ENCODE results near the gene KRTAP4-1.
"Not testable (repeated sequence)": the region's sequence is repeated elsewhere in the genome, so short reads cannot be mapped to it uniquely, and the experiment has no call there.

KRTAP4-1 gene

GRCh38 chr17:41168121-41168520, 16.6 kb downstream of the KRTAP4-1 start, which contains the start of gene KRTAP4-3:
KRTAP4-3 (minus strand) TSS chr17:41168221; CDS start chr17:41168172, 49 bp downstream.
- DNase-seq = no peak

GRCh38 chr17:41167561-41167960, 17.1 kb downstream of the KRTAP4-1 start:
- no peak for DNase-seq

GRCh38 chr17:41163828-41164227, 20.9 kb downstream of the KRTAP4-1 start:
- DNase-seq = no peak

DNA sequence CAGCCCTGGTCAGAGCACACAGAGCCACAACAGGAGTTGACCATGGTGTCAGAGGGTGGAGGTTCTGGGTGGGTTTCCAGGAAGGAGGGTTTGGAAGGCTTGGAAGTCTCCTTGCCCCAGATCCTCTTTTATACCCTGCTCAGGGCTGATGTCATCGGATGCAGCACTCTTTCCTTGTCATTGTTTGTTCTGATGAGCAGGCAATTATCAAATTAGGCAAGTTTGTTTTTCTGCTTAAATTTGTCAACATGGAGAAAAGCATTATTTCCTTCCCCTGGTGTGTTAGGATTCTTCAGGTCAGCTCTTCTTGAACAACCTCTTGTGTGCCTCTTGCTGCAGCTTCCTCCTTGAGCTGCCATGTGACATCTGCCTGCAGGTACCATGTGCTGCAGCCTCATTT, 24.1 kb downstream of the KRTAP4-1 start, which contains the start of gene KRTAP4-4:
KRTAP4-4 (minus strand) TSS at position 101 of the 400 bp plus-strand sequence; CDS start at position 44, 57 bp downstream.
- no peak for DNase-seq

- not testable (repeated sequence) for DNase-seq
These were observed 24.5 kb downstream of the KRTAP4-1 start for GRCh38 chr17:41160190-41160589.

DNA sequence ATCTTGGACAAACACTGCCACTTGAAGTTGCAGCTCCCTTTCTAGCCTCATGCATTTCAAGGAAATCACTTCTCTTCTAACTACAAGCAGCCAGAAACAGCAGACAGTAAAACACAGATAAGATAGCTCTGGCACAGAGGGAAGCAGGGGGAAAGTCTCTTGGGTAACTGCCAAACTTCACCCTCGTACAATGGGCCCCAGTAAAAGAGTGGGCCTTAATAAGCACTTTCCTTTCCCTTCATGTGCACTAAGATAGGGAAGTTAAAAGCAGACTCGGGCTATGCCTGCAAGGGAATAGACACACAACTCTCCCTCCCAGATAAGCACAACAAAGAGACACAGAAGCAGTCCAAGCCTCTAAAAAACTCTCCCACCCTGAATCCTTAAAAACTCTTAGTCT, 30.9 kb downstream of the KRTAP4-1 start:
- DNase-seq = no peak

- DNase-seq = no peak
These were observed 33.2 kb downstream of the KRTAP4-1 start for GRCh38 chr17:41151525-41151924.

DNA sequence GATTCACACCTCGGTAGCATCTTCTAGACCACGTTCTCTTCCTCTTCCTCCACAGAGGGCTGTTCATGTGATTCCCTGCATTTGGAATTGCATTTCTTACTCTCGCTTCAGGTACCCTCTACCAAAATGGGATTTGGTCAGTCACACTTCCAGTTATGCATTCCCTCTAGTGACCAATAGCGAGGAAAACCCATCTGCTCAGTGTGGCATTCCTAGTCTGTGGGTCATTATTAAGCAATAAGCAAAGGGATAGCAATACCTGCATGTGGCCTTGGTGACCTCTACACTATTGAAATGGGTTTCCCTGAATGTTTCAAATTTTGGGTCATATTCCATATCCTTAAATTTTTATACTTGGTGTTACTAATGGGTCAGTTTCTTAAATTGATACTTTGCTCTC, 34.7 kb downstream of the KRTAP4-1 start:
- DNase-seq = no peak

DNA sequence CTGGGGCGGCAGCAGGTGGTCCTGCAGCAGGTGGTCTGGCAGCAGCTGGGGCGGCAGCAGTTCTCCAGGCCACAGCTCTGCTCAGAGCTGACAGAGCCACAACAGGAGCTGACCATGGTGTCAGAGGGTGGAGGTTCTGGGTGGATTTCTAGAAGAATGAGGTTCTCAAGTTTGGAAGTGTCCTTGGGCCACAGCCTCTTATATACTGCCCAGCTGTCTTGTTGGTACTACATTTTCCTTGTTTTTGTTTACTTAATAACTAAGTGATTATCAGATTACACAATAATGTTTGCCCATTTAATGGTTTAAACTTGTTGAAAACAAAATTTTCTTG, 35.1 kb downstream of the KRTAP4-1 start, which contains the start of gene KRTAP4-5:
KRTAP4-5 (minus strand) TSS at position 174 of the 334 bp plus-strand sequence; CDS start at position 116, 58 bp downstream.
- DNase-seq = no peak

DNA sequence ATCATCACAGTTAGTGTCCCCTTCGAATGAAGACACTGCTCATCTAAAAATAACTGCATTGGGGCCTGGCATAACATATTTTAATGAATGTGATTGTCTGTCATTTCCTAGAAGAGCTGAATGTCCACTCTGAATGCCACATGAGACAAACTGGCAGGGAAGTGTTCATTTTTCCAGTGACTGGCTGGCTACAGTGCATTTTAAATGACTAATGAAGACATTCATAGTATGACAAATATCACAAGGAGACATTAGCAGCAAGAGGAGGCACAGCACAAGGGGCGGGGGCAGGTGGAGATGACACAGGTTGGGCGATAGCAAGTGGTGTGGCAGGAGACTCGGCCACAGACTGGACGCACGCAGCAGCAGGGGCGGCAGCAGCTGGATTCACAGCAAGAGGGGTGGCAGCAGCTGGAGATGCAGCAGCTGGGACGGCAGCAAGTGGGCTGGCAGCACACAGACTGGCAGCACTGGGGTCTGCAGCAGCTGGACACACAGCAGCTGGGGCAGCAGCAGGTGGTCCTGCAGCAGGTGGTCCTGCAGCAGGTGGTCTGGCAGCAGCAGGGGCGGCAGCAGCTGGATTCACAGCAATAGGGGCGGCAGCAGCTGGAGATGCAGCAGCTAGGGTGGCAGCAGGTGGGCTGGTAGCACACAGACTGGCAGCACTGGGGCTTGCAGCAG, 35.6 kb downstream of the KRTAP4-1 start:
- DNase-seq = not testable (repeated sequence)

DNA sequence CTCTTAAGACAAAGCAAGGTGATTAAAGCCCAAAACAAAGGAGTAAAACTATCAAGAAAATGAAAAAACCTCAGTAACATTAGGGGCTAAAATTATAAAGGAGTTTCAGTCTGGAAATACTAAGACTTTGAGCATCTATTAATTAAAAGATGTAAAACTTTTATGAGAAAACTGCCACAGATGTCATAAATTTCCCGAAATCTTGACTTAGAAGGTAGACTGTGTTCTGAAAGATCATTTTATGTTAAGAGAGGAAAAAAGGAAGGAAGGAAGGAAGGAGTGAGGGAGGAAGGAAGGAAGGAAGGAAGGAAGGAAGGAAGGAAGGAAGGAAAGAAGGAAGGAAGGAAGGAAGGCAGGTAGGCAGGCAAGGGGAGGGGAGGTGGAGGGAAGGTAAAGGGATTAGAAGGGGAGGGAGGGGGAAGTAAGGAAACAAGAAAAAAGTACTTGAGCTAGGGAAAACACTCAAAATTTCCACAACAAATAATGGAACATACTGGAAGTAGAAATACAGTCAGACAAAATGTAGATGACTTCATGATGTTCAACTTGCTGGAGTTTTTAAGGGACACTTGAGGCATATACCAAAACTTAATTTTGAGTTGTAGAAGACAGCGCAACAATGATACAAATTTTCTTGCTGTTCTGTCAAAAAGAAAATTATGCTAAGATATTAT, 37.0 kb downstream of the KRTAP4-1 start:
- no peak for DNase-seq

DNA sequence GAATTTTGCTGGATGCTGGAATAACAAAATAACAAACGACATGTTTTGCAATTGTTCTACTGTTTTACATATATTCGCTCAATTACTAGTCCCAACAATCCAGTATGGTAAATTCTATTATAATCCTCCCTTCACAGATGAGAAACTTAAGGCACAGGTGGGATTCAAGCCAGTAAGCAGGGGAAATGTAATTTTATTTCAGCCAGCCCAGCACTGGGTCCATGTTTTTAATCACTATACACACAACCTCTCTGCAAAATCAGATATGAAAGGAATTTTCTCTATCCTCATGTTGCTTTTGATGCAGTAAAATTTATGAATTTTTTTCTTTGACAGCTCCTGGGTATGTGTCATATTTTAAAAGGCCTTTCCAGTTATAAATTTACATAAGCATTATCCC, 39.5 kb downstream of the KRTAP4-1 start:
- DNase-seq = no peak

DNA sequence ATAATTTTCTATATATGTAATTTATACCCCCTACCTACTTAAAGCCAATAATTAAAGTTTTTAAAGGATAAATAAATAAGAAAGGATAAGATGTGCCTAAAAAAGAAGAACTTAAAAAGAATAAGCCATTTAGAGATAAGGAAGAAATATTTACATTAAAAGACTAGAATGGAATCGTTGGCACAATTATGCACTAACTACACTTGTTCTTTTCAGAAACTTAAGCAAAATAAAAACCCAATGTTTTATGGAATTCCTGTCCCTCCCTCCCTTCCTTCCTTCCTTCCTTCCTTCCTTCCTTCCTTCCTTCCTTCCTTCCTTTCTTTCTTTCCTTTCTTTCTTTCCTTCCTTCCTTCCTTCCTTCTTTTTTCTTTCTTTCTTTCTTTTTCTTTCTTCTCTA, 39.9 kb downstream of the KRTAP4-1 start:
- no peak for DNase-seq

DNA sequence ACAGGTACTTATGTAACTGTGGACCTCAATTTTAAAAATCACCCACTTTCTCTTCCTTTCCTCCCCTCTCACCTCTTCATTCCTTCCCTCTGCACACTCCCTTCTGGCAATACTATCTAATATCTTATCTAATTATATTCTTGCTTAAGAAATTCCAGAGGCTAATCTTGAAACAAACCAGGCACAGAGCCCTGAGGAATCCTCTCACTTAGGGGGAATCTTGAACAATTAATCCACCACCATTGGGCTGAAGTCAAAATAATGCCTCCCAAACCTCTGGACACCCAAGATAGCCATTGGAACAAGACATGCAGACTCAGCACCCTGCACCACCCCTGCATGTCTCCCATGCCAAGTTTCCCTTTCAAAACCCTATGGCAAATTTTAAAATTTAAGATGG, 43.4 kb downstream of the KRTAP4-1 start:
- no peak for DNase-seq

DNA sequence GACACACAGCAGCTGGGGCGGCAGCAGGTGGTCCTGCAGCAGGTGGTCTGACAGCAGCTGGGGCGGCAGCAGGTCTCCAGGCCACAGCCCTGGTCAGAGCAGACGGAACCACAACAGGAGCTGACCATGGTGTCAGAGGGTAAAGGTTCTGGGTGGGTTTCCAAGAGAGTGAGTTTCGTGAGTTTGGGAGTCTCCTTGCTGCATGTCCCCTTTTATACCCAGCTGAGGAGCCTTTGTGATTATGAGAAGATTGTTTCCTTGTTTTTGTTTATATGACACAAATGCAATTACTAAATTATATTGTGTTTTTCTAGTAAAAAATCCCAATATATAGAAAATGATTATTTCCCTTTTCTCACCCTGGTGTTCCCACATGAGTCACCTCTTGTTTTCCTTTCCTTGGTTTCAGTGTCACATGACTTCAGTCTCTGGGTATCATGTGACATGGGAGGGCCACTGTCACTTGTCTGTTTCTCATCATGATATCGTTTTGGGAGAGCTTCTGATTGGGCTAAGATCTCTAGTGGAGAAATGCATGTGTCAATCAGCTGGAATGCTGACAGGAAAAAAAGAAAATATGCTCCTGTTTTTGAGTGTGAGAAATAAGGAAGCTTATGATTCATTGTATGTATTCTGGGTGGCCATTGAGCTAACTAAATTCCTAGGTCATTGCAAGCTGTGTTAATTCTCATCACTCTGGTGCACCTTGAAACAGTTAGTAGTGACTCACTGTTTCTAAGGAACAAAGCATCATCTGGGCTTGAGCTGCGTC, 44.2 kb downstream of the KRTAP4-1 start, which contains the start of gene KRTAP4-6:
KRTAP4-6 (minus strand) TSS at position 185 of the 772 bp plus-strand sequence; CDS start at position 128, 57 bp downstream.
- DNase-seq = no peak

DNA sequence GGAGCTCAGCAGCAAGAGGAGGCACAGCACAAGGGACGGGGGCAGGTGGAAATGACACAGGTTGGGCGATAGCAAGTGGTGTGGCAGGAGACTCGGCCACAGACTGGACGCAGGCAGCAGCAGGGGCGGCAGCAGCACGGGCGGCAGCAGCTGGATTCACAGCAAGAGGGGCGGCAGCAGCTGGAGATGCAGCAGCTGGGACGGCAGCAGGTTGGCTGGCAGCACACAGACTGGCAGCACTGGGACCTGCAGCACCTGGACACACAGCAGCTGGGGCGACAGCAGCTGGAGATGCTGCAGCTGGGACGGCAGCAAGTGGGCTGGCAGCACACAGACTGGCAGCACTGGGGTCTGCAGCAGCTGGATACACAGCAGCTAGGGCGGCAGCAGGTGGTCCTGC, 44.8 kb downstream of the KRTAP4-1 start:
- DNase-seq = not testable (repeated sequence)
